ENCODE measurements around the gene SIDT1. TPM values are rescaled to one million over a fixed set of nuclear protein-coding genes. Genes with fewer than 3 reads are reported as not detected.

Gene SIDT1
- polyA plus RNA-seq, 1 donor: 2.6 TPM

GRCh38 chr3:113597596-113598354 lies 65.4 kb downstream of the SIDT1 start:
- no peak for DNase-seq (ENCODE audit: low read depth)

- no peak for DNase-seq (ENCODE audit: low read depth)
These were observed 68.2 kb downstream of the SIDT1 start for GRCh38 chr3:113600418-113601182.

- DNase-seq (ENCODE audit: low read depth): no peak
These were observed 68.9 kb downstream of the SIDT1 start for GRCh38 chr3:113601240-113601639.

GRCh38 chr3:113602256-113602655 lies 69.9 kb downstream of the SIDT1 start:
- no peak for DNase-seq (ENCODE audit: low read depth)

GRCh38 chr3:113602836-113603235 lies 70.5 kb downstream of the SIDT1 start:
- DNase-seq (ENCODE audit: low read depth): no peak

- no peak for DNase-seq (ENCODE audit: low read depth)
These were observed 74.3 kb downstream of the SIDT1 start for GRCh38 chr3:113606539-113607218.

GRCh38 chr3:113607219-113607596 lies 74.9 kb downstream of the SIDT1 start:
- DNase-seq (ENCODE audit: low read depth): no peak

- DNase-seq (ENCODE audit: low read depth): no peak
These were observed 82.0 kb downstream of the SIDT1 start for GRCh38 chr3:113614402-113614801.

- no peak for DNase-seq (ENCODE audit: low read depth)
These were observed 83.6 kb downstream of the SIDT1 start for GRCh38 chr3:113615976-113616375.

- no peak for DNase-seq (ENCODE audit: low read depth)
These were observed 85.4 kb downstream of the SIDT1 start for GRCh38 chr3:113617726-113618125.

GRCh38 chr3:113620091-113620490 lies 87.7 kb downstream of the SIDT1 start:
- DNase-seq (ENCODE audit: low read depth): no peak

- DNase-seq (ENCODE audit: low read depth): no peak
These were observed 91.0 kb downstream of the SIDT1 start for GRCh38 chr3:113623324-113623723.

GRCh38 chr3:113623811-113624210 lies 91.5 kb downstream of the SIDT1 start:
- DNase-seq (ENCODE audit: low read depth): no peak

- DNase-seq (ENCODE audit: low read depth): no peak
These were observed 93.5 kb downstream of the SIDT1 start for GRCh38 chr3:113625834-113626233.

- DNase-seq (ENCODE audit: low read depth): no peak
These were observed 94.4 kb downstream of the SIDT1 start for GRCh38 chr3:113626503-113627371.

GRCh38 chr3:113628316-113628715 lies 96.0 kb downstream of the SIDT1 start:
- DNase-seq (ENCODE audit: low read depth): no peak

- DNase-seq (ENCODE audit: low read depth): no peak
These were observed 96.4 kb downstream of the SIDT1 start for GRCh38 chr3:113628788-113629187.

GRCh38 chr3:113629584-113630421 lies 97.4 kb downstream of the SIDT1 start:
- peak; percentile 78 for DNase-seq (ENCODE audit: low read depth)

- DNase-seq (ENCODE audit: low read depth): no peak
These were observed 98.7 kb downstream of the SIDT1 start for GRCh38 chr3:113630956-113631542.

- no peak for DNase-seq (ENCODE audit: low read depth)
These were observed 99.2 kb downstream of the SIDT1 start for GRCh38 chr3:113631573-113631972.
